Astrocyte (in vitro differentiated cells and primary cell): ENCODE results near the gene MORN5. TPM values are rescaled to one million over a fixed set of nuclear protein-coding genes. Genes with fewer than 3 reads are reported as not detected.
A peak's percentile ranks its signal among the peaks of the same experiment; 100 is the strongest.

Experiments used
- DNase-seq: peaks from one replicate; pipeline ENCODE4 v3.0.0-alpha.2; 2010; ENCODE audit warnings: low read depth
- FAIRE-seq: peaks from 2 replicates; lab custom pipeline; 2011; peaks lifted over from hg19 to GRCh38; lab: Jason Lieb, UNC
- H2AFZ ChIP-seq: 2 replicates; pipeline ENCODE4 v1.6.0; 2012; ENCODE audit warnings: low read depth, low read length, inconsistent platforms
- H3K27ac ChIP-seq: 2 replicates; pipeline ENCODE4 v1.5.1; 2011; ENCODE audit warnings: low read depth, low read length, inconsistent platforms
- H3K27me3 ChIP-seq: 2 replicates; pipeline ENCODE4 v1.6.0; 2011; ENCODE audit warnings: low read length, inconsistent platforms; ENCODE audit not compliant: insufficient read depth
- H3K36me3 ChIP-seq: 2 replicates; pipeline ENCODE4 v1.5.1; 2011; ENCODE audit warnings: low read length, inconsistent platforms; ENCODE audit not compliant: insufficient read depth
- H3K4me1 ChIP-seq: 2 replicates; pipeline ENCODE4 v1.5.1; 2011; ENCODE audit warnings: low read length, inconsistent platforms; ENCODE audit not compliant: insufficient read depth
- H3K4me2 ChIP-seq: 2 replicates; pipeline ENCODE4 v1.6.0; 2012; ENCODE audit warnings: low read length, inconsistent platforms
- H3K4me3 ChIP-seq: 2 replicates; pipeline ENCODE4 v1.5.1; 2011; ENCODE audit warnings: low read depth, mild to moderate bottlenecking, low read length, inconsistent platforms; ENCODE audit not compliant: insufficient read depth
- H3K79me2 ChIP-seq: 2 replicates; pipeline ENCODE4 v1.6.0; 2012; ENCODE audit warnings: mild to moderate bottlenecking, low read length, inconsistent platforms; ENCODE audit not compliant: insufficient read depth
- H3K9ac ChIP-seq: 2 replicates; pipeline ENCODE4 v1.6.0; 2012; ENCODE audit warnings: mild to moderate bottlenecking, low read length, inconsistent platforms
- H3K9me3 ChIP-seq: 2 replicates; pipeline ENCODE4 v1.5.1; 2012; ENCODE audit warnings: low read depth, mild to moderate bottlenecking, low read length, inconsistent platforms; ENCODE audit not compliant: insufficient read depth
- H4K20me1 ChIP-seq: 2 replicates; pipeline ENCODE4 v1.6.0; 2012; ENCODE audit warnings: low read length, inconsistent platforms; ENCODE audit not compliant: insufficient read depth
- H3K27ac Mint-ChIP-seq: one replicate; pipeline ENCODE4 v1.8.0; 2021; ENCODE audit warnings: mild to moderate bottlenecking, mixed read lengths; ENCODE audit not compliant: unreplicated experiment
- H3K27me3 Mint-ChIP-seq: one replicate; pipeline ENCODE4 v1.8.0; 2021; ENCODE audit warnings: low read depth, mixed read lengths; ENCODE audit not compliant: unreplicated experiment
- H3K36me3 Mint-ChIP-seq: one replicate; pipeline ENCODE4 v1.8.0; 2021; ENCODE audit warnings: low read depth, mixed read lengths; ENCODE audit not compliant: unreplicated experiment
- H3K4me1 Mint-ChIP-seq: one replicate; pipeline ENCODE4 v1.8.0; 2021; ENCODE audit warnings: low read depth, mixed read lengths; ENCODE audit not compliant: unreplicated experiment
- H3K4me3 Mint-ChIP-seq: one replicate; pipeline ENCODE4 v1.8.0; 2021; ENCODE audit warnings: mild to moderate bottlenecking, moderate library complexity, mixed read lengths; ENCODE audit not compliant: unreplicated experiment
- H3K9me3 Mint-ChIP-seq: one replicate; pipeline ENCODE4 v1.8.0; 2021; ENCODE audit warnings: mild to moderate bottlenecking, mixed read lengths; ENCODE audit not compliant: unreplicated experiment
- EZH2 ChIP-seq: IDR thresholded peaks from 2 replicates; pipeline ENCODE4 v1.6.1; 2012; ENCODE audit warnings: mild to moderate bottlenecking, low read length, inconsistent platforms; ENCODE audit not compliant: insufficient read depth
- total RNA-seq: library from RNA; stranded (reverse); gene quantifications from 2 replicates; pipeline ENCODE4 v1.2.1, GENCODE V29; 2021
- TF ChIP-seq, protein P1 (sequence below): IDR thresholded peaks from 2 replicates; pipeline ENCODE4 v1.5.1; 2011; ENCODE audit warnings: low read depth, mild to moderate bottlenecking, inconsistent platforms, low read length, moderate library complexity; ENCODE audit not compliant: insufficient read depth

The MORN5 gene
- total RNA-seq, 1 donor from 2014 or later, result not detected

DNA sequence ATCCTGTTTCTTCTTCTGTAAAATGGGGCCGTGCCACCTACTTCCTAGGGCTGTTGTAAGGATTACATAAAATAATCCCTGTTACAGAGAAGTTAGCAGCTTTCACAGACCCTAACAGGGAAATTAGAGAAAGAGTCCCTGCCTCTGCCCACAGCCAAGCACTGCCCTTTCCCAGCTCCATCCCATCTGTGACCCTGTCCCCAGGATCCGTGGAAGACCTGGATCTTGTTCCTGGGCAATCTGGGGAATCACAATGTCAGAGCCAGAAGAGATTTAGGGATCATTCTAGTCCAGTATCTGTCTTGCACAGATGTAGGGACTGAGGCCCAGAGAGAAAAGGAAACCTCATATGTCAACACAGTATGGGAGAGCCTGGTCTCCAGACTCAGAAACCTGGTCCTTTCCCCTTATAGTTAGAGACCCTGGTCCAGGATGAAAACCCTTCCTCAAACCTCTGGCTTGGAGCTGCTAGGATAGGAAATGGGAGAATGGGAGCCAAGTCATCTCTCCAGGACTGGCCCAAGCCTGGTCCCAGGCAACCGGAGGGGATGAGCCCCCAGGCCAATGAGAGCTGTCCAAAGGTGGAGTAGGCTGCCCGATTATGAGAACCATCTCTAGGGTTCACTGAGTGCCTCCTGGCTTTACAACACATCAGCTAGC lies 56.6 kb downstream of the MORN5 start:
- peaks cover 2% of the 10 kb centered on the region for H3K4me1 Mint-ChIP-seq
- Histone ChIP-seq H3K36me3 (no peaks in the 10 kb centered on the region), H3K9me3 (peaks cover 3% of the 10 kb centered on the region), H3K27ac (no peak overlapping the region), H2AFZ (no peak overlapping the region), H3K27me3 (peaks cover 97% of the 10 kb centered on the region), H4K20me1 (peaks cover 23% of the 10 kb centered on the region), H3K4me3 (no peak overlapping the region), H3K79me2 (no peaks in the 10 kb centered on the region), H3K4me2 (no peak overlapping the region), H3K9ac (no peak overlapping the region), H3K4me1 (no peaks in the 10 kb centered on the region)
- peaks cover 89% of the 10 kb centered on the region for H3K27me3 Mint-ChIP-seq
- FAIRE-seq, result no peak
- H3K27ac Mint-ChIP-seq, result no peak overlapping the region
- no peak for TF ChIP-seq EZH2
- TF ChIP-seq, protein P1, sequence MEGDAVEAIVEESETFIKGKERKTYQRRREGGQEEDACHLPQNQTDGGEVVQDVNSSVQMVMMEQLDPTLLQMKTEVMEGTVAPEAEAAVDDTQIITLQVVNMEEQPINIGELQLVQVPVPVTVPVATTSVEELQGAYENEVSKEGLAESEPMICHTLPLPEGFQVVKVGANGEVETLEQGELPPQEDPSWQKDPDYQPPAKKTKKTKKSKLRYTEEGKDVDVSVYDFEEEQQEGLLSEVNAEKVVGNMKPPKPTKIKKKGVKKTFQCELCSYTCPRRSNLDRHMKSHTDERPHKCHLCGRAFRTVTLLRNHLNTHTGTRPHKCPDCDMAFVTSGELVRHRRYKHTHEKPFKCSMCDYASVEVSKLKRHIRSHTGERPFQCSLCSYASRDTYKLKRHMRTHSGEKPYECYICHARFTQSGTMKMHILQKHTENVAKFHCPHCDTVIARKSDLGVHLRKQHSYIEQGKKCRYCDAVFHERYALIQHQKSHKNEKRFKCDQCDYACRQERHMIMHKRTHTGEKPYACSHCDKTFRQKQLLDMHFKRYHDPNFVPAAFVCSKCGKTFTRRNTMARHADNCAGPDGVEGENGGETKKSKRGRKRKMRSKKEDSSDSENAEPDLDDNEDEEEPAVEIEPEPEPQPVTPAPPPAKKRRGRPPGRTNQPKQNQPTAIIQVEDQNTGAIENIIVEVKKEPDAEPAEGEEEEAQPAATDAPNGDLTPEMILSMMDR, result no peak
- no peaks in the 10 kb centered on the region for H3K36me3 Mint-ChIP-seq
- peaks cover 17% of the 10 kb centered on the region for H3K9me3 Mint-ChIP-seq
- no peak for DNase-seq
- H3K4me3 Mint-ChIP-seq, result no peak overlapping the region

DNA sequence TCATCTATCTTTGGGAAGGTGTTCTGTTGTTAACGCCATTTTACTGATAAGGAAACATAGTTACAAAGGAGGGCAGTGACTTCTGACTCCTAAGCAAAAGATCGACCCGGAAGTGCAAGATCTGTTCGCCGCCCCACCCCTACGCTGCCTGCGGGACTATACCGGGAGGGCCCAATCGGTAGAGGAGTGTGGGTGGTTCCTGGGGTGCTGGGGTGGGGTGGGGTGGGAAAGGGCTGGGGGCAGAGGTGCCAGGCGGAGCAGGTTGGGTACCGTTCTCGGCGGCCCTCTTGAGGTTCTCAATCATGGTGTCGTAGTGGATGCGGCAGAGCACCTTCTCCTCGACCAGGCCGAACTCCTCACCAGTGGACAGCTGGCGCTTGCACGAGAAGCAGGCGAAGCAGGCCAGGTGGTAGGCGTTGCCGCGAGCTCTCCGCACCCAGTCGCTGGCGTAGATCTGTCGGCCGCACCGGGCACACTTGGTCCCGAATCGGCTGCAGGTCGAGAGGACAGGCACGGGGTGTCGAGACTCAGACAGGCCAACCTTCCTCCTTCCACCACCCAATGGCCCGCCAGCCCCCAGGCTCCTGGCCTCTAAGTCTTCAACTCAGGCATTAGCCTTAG lies 57.2 kb downstream of the MORN5 start:
- no peak overlapping the region for H3K4me2 ChIP-seq
- H2AFZ ChIP-seq, result no peak overlapping the region
- H3K4me1 ChIP-seq, result no peaks in the 10 kb centered on the region
- no peaks in the 10 kb centered on the region for H3K79me2 ChIP-seq
- H3K36me3 Mint-ChIP-seq, result no peaks in the 10 kb centered on the region
- H3K9ac ChIP-seq, result no peak overlapping the region
- no peak overlapping the region for H3K27ac Mint-ChIP-seq
- H3K4me3 Mint-ChIP-seq, result no peak overlapping the region
- peaks cover 20% of the 10 kb centered on the region for H3K9me3 Mint-ChIP-seq
- H3K4me3 ChIP-seq, result no peak overlapping the region
- H3K27me3 ChIP-seq, result peaks cover 97% of the 10 kb centered on the region
- FAIRE-seq (no peak), DNase-seq (no peak)
- H3K27ac ChIP-seq, result no peak overlapping the region
- peaks cover 2% of the 10 kb centered on the region for H3K4me1 Mint-ChIP-seq
- H3K36me3 ChIP-seq, result no peaks in the 10 kb centered on the region
- TF ChIP-seq, protein P1, result no peak
- TF ChIP-seq EZH2, result peak; percentile 90
- H4K20me1 ChIP-seq, result peaks cover 26% of the 10 kb centered on the region
- H3K9me3 ChIP-seq, result peaks cover 3% of the 10 kb centered on the region
- peaks cover 89% of the 10 kb centered on the region for H3K27me3 Mint-ChIP-seq

GRCh38 chr9:122217640-122218039 lies 57.9 kb downstream of the MORN5 start:
- Histone ChIP-seq H3K36me3 (no peaks in the 10 kb centered on the region), H2AFZ (no peak overlapping the region), H3K79me2 (no peaks in the 10 kb centered on the region), H3K4me1 (no peaks in the 10 kb centered on the region), H3K27me3 (peaks cover 97% of the 10 kb centered on the region), H3K9ac (no peak overlapping the region), H3K27ac (no peak overlapping the region), H3K4me2 (no peak overlapping the region), H4K20me1 (peaks cover 27% of the 10 kb centered on the region), H3K4me3 (no peak overlapping the region), H3K9me3 (peaks cover 2% of the 10 kb centered on the region)
- TF ChIP-seq EZH2, result peak; percentile 48
- TF ChIP-seq, protein P1, result no peak
- H3K4me1 Mint-ChIP-seq, result peaks cover 2% of the 10 kb centered on the region
- peaks cover 24% of the 10 kb centered on the region for H3K9me3 Mint-ChIP-seq
- no peak overlapping the region for H3K27ac Mint-ChIP-seq
- DNase-seq, result no peak
- H3K4me3 Mint-ChIP-seq, result no peak overlapping the region
- H3K36me3 Mint-ChIP-seq, result no peaks in the 10 kb centered on the region
- no peak for FAIRE-seq
- H3K27me3 Mint-ChIP-seq, result peaks cover 89% of the 10 kb centered on the region
